Fibroblast of skin of right biceps (primary cell): ENCODE data around the gene NAE1.
"Not testable (repeated sequence)": the region's sequence is repeated elsewhere in the genome, so short reads cannot be mapped to it uniquely, and the experiment has no call there.

Source experiments
- DNase-seq: peaks from one replicate; pipeline ENCODE4 v3.0.0-alpha.2; 2013

The NAE1 gene

GRCh38 chr16:66800856-66801255 is 29.9 kb downstream of the NAE1 start:
- no peak for DNase-seq

GRCh38 chr16:66798161-66798560 is 32.6 kb downstream of the NAE1 start:
- DNase-seq: peak; percentile 59

- not testable (repeated sequence) for DNase-seq
Measured at GRCh38 chr16:66793984-66794383, 36.8 kb downstream of the NAE1 start.

- no peak for DNase-seq
Measured at GRCh38 chr16:66790130-66790733, 40.5 kb downstream of the NAE1 start.

- no peak for DNase-seq
Measured at GRCh38 chr16:66787427-66787826, 43.3 kb downstream of the NAE1 start.

GRCh38 chr16:66786551-66786950 is 44.2 kb downstream of the NAE1 start:
- DNase-seq: no peak

- DNase-seq: no peak
Measured at GRCh38 chr16:66776457-66776856, 54.3 kb downstream of the NAE1 start.

GRCh38 chr16:66774981-66775380 is 55.8 kb downstream of the NAE1 start:
- no peak for DNase-seq

- no peak for DNase-seq
Measured at GRCh38 chr16:66758086-66758485, 72.7 kb downstream of the NAE1 start.

- DNase-seq: no peak
Measured at GRCh38 chr16:66754819-66755218, 76.0 kb downstream of the NAE1 start.

GRCh38 chr16:66754211-66754610 is 76.6 kb downstream of the NAE1 start:
- no peak for DNase-seq

- DNase-seq: no peak
Measured at GRCh38 chr16:66752958-66753357, 77.8 kb downstream of the NAE1 start.
